Astrocyte of the spinal cord (primary cell): Measurements from ENCODE around the gene USP49.

Source experiments
- DNase-seq: peaks from one replicate; pipeline ENCODE4 v3.0.0; 2011; ENCODE audit warnings: low read depth, low spot score
- H3K4me3 ChIP-seq: 2 replicates; pipeline ENCODE4 v1.5.1; 2011; ENCODE audit warnings: low read depth, mild to moderate bottlenecking, low read length, moderate library complexity
- CTCF ChIP-seq: IDR thresholded peaks from 2 replicates; pipeline ENCODE4 v1.5.1; 2012; ENCODE audit warnings: low read depth, mild to moderate bottlenecking, low read length, inconsistent platforms
- in situ Hi-C: cut with HindIII; loops from 2 replicates; pipeline ENCODE4 v1.10.0; 2017; ENCODE audit warnings: low sequenced_read_pairs

Gene USP49

GRCh38 chr6:41756354-41756753, 138.8 kb downstream of the USP49 start:
- in situ Hi-C loops, result no loop called here
- H3K4me3 ChIP-seq, result no peak overlapping the region
- DNase-seq, result no peak
- TF ChIP-seq CTCF, result no peak

- no peak for TF ChIP-seq CTCF
- no peak for DNase-seq
- in situ Hi-C loops, result no loop called here
- H3K4me3 ChIP-seq, result no peak overlapping the region
These were observed 139.3 kb downstream of the USP49 start for GRCh38 chr6:41755895-41756294.

- in situ Hi-C loops, result no loop called here
- TF ChIP-seq CTCF, result no peak
- no peak for DNase-seq
- no peak overlapping the region for H3K4me3 ChIP-seq
These were observed 144.8 kb downstream of the USP49 start for GRCh38 chr6:41750374-41750773.

- in situ Hi-C loops, result no loop called here
- DNase-seq, result no peak
These were observed 146.6 kb downstream of the USP49 start for GRCh38 chr6:41748542-41748941.

GRCh38 chr6:41748102-41748477, 147.1 kb downstream of the USP49 start:
- in situ Hi-C loops, result no loop called here
- no peak overlapping the region for H3K4me3 ChIP-seq
- no peak for DNase-seq
- TF ChIP-seq CTCF, result no peak

More at GRCh38 chr6:41748542-41748941, 146.6 kb downstream of the USP49 start:
- no peak for TF ChIP-seq CTCF
- H3K4me3 ChIP-seq, result no peak overlapping the region

GRCh38 chr6:41747256-41748101, 147.7 kb downstream of the USP49 start, which contains the start of gene PGC:
TSS of gene PGC (minus strand) at chr6:41747397. CDS start at chr6:41747334, 63 bp downstream.
- DNase-seq, result no peak
- TF ChIP-seq CTCF, result no peak
- no peak within 1 kb of the TSS for H3K4me3 ChIP-seq
- in situ Hi-C loops, result no loop called here
